NCI-H187 (cell line): ENCODE results near the gene PRTFDC1.

Experiments used
- DNase-seq, 2 experiments: peaks; one replicate each; lab custom pipeline; 2025; lab: John Stamatoyannopoulos, UW

Gene PRTFDC1

DNA sequence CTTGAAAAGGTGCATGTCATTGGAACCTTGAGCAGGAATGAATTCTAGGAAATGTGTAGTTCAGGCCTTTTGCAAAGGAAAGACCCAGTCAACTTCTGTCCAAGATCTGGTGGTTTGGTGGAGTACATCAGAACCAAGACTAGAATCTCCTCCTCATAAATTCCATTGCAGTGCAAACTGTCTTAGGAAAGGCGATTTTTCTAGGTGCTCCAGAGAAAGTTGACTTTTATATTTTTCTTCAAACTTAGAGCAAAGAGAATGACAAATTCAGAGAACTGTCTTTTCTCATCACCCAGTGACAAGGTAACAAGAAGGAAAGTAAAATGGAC, 50.0 kb downstream of the PRTFDC1 start:
- DNase-seq = no peak

DNA sequence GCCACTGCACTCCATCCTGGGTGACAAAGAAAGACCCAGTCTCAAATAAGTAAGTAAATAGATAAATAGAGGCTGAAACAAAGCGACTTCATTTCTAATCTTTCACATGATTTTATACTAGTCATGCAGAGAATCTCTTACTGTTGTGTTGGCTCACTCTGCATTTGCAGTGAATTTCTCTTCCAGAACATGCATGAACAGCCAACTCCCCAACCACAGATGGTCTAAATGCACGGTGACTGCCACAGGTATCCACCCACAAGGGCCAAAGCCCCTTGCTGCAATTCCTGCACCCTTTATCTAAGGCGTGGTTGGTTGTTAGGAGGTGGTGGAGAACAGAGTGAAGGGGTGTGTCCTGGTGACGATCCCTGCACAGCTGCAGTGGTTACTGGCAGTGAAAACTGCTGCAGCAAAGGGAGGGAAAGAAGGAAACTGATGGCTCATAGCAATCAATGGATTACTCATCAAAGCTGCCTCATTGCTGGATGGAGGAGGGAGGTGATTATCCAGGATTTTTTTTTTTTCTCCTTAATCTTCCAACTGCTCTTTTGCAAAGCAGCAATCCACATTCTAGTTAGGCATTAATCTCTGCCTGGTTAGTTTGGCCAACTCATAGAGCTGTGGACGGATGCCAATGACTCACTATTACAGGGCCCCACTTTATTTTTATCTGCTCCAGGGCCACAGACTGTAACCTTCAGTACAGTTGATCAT, 50.6 kb downstream of the PRTFDC1 start:
- DNase-seq = no peak

- no peak for DNase-seq
Observed at GRCh38 chr10:24900888-24901685, 51.3 kb downstream of the PRTFDC1 start.

DNA sequence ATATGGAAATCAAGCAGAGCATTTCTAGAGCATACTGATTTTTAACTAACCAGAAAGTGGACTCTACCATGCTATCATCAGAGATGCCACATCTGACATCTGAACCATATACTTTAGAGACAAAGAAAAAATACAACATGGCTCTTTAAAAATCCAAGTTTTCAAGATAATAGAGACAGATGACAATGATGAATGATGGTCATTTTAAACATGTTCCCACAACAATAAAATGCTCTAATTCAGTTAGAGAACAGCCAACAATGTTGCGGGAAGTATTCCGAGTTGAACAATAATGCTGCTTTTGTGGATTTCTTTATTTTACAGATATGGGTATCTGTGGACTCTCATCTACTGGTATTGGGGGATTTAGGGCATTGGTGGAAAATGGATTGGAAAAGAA, 52.8 kb downstream of the PRTFDC1 start:
- no peak for DNase-seq

- no peak for DNase-seq
Observed at GRCh38 chr10:24898501-24898900, 53.9 kb downstream of the PRTFDC1 start.

DNA sequence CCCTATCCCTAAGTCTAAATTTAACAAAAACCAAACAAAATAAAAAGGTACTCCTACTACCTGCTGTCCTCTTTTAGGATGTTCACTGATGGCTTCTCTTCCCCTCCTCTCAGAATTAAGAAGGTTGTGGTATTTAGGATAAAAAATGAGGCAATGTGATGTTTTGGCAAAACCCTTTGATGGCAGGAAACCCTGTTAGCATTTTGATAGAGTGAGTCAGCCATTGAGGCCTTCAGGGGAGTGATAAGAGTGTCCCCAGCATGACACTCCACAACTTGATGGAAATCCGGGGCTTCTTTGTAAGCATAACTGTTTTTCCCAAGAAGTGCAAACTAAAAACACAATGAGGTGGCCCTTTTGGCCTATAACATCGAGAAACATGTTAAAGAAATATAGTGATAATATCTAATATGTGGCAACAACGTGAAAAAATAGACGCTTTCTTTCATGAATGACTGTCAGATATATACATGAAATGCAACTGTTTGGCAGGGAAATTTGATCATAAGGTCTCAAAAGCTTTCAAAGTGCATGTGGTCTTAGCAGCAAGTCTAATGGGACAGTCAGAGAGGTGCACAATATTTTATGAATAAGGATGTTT, 55.0 kb downstream of the PRTFDC1 start:
- DNase-seq = no peak

DNA sequence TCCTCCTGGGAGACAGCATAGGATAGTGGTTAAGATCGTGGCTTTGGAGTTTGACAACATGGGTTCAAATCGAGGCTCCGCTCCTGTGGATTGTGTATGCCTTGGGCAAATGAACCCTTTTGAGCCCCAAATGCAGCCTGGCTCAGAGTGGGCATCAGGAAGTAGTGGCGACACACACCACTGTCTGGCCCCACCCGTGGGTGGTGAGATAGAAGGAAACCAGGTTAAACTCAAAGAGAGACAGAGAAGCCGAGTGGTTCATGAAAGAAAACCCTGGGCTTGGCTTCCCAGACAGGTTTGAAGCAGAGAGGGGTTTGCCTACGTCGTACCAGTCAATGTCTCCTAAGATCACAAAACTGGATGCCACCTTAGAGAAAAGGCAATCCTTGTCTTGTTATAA, 57.7 kb downstream of the PRTFDC1 start:
- no peak for DNase-seq

- DNase-seq = no peak
Observed at GRCh38 chr10:24894309-24894708, 58.1 kb downstream of the PRTFDC1 start.

GRCh38 chr10:24893127-24893526, 59.3 kb downstream of the PRTFDC1 start:
- no peak for DNase-seq

GRCh38 chr10:24891823-24892222, 60.6 kb downstream of the PRTFDC1 start:
- DNase-seq = no peak

GRCh38 chr10:24889639-24890038, 62.8 kb downstream of the PRTFDC1 start:
- DNase-seq = no peak

DNA sequence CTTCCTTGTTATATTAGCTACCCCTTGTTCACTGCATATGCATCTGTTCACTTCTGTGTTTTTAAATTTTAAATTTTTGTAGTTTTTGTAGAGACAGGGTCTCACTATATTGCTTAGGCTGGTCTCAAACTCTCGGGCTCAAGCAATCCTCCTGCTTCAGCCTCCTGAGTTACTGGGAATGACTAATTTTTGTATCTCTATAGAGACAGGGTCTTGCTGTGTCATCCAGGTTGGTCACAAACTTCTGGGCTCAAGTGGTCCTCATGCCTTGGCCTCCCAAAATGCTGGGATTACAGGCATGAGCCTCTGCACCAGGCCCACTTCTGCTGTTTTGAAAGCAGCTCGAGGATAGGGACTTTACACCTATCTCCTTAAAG, 64.6 kb downstream of the PRTFDC1 start:
- no peak for DNase-seq

- no peak for DNase-seq
Observed at GRCh38 chr10:24886290-24886680, 66.1 kb downstream of the PRTFDC1 start.

GRCh38 chr10:24885551-24886289, 66.7 kb downstream of the PRTFDC1 start:
- no peak for DNase-seq

- no peak for DNase-seq
Observed at GRCh38 chr10:24884793-24885192, 67.6 kb downstream of the PRTFDC1 start.

DNA sequence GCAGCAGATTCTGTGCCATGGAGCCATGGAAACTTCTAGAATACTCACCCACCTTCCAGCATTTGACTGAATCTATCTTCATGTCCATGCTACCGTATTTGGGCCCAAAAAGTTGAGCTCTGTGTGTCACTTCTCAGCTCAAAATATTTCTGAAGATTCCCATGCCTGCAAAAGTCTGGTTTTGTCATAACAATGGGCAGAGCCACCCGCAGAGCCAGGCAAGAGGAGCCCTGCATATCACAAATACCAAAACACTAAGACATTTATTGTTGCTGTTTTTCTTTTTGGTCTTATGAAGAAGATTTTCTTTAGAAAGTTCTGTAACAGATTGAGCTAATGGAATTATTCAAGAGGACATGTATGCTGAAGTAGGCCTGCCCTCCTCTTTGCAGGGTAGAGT, 68.1 kb downstream of the PRTFDC1 start:
- no peak for DNase-seq

- DNase-seq = no peak
Observed at GRCh38 chr10:24883176-24883575, 69.2 kb downstream of the PRTFDC1 start.

- no peak for DNase-seq
Observed at GRCh38 chr10:24882047-24882698, 70.2 kb downstream of the PRTFDC1 start.

- no peak for DNase-seq
Observed at GRCh38 chr10:24879861-24880260, 72.5 kb downstream of the PRTFDC1 start.

DNA sequence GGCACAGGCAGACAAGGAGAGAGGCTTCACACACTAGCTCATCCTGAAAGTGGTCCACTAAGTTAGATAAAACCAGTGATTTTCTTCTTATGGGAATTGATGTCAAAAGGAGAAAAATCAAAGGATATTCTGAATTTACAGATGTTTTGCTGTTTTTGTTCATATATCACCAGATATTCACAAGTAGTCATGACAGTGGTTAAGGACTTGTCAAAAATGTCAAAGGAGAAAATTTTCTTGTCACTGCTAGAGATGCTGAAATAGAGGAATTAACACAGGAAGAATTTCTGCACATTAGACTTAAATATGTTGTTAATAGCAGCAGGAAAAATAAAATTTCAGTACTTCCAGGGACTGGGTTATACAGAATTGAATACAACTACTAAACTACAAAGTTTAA, 78.3 kb downstream of the PRTFDC1 start:
- no peak for DNase-seq

- DNase-seq = no peak
Observed at GRCh38 chr10:24873281-24873683, 79.1 kb downstream of the PRTFDC1 start.

GRCh38 chr10:24872790-24873182, 79.6 kb downstream of the PRTFDC1 start:
- DNase-seq = no peak
